GM13976 (cell line): ENCODE results near the gene ARHGEF7.

Experiments
- DNase-seq: peaks from one replicate; pipeline ENCODE4 v3.0.0; 2012; ENCODE audit warnings: low spot score
- CTCF ChIP-seq: IDR thresholded peaks from 2 replicates; pipeline ENCODE4 v1.5.1; 2012; ENCODE audit warnings: borderline replicate concordance, mild to moderate bottlenecking; ENCODE audit not compliant: insufficient read depth; ENCODE audit errors: extremely low read depth, missing control alignments, control extremely low read depth
- in situ Hi-C: fragments of 300-500 bp; cut with MboI; formaldehyde crosslinking; loops from one replicate; pipeline ENCODE4 v1.12.0; 2022; ENCODE audit warnings: low sequenced_read_pairs, mixed read lengths, inconsistent platforms; ENCODE audit not compliant: unreplicated experiment

ARHGEF7 gene

DNA sequence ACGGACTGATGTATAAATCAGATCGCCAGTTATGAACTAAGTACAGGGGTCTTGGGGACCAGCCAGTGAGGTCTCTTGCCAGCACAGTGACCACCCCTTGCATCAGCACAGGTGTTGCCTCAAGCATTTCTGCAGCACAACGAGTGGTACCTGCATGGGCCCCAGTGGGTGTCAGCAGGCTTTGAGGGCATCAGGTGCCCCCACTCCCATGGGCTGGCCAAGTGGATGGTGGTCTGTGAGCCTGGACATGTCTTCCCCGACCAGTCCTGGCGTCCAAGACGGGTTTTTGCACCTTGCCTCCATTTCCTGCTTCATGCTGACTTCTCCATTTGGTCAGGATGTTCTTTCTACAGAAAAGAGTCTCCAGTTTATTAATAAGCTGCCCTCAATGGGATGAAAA, 22.4 kb upstream of the ARHGEF7 start:
- no peak for TF ChIP-seq CTCF
- no peak for DNase-seq
- in situ Hi-C loops: no loop called here

DNA sequence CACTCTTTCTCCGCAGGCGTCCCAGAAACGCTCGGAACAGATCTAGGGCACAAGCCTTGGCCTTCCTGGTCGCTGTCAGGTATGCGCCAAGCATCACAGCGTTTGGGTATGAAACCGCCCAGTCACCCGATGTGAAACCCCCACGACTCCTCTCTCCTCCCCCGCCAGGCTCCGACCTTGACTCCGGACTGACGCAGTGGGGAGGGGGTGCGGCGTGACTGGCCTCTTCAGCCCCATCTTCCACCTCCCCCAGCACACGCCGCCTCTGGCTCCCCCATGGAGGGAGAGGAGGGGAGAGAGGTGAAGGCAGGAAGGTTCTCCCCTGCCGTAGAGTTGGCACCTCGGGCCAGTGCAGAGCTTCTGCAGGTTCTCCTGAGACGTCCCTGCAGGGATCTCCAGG, 22.0 kb upstream of the ARHGEF7 start:
- no peak for TF ChIP-seq CTCF
- no peak for DNase-seq
- in situ Hi-C loops: no loop called here

- TF ChIP-seq CTCF: no peak
- in situ Hi-C loops: no loop called here
- no peak for DNase-seq
Observed at GRCh38 chr13:111093634-111094033, 21.5 kb upstream of the ARHGEF7 start.

DNA sequence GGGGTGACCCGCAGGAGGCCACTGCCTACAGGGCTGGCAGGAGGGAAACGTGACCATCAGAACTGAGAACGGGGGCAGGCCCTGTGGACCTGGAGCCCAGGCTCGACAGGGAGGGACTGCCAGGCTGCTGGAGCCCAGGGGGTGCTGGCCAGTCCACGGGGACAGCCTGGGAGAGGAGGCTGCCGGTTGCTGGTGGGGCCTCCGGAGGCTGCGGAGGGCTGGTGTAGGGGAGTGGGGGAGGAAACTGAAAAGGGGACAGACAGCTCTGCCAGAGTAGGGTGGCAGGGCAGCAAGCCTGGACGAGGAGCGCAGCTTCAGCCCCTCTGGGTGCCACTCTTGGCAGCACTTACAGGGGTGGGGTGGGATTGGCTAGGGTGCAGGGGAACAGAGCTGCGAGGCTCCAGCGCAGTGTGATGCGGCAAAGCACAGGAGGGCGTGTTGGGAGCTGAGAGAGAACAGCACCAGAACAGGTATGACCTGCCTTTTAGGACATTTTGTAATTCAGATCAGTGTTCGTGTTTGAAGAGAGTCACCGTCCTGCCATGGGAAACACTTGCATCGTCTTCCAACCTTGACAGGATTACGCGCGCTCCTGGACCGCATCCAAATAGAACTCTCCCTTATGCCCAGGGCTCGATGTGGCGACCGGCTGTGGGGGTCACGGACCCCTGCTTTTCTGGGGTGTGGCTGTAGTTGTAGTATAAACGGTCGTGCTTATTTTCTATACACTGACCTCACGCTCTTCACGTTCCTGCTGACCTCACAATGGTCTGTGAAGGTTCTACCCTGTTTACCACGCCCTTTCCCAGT, 19.9 kb upstream of the ARHGEF7 start:
- DNase-seq: no peak
- no peak for TF ChIP-seq CTCF
- in situ Hi-C loops: no loop called here

DNA sequence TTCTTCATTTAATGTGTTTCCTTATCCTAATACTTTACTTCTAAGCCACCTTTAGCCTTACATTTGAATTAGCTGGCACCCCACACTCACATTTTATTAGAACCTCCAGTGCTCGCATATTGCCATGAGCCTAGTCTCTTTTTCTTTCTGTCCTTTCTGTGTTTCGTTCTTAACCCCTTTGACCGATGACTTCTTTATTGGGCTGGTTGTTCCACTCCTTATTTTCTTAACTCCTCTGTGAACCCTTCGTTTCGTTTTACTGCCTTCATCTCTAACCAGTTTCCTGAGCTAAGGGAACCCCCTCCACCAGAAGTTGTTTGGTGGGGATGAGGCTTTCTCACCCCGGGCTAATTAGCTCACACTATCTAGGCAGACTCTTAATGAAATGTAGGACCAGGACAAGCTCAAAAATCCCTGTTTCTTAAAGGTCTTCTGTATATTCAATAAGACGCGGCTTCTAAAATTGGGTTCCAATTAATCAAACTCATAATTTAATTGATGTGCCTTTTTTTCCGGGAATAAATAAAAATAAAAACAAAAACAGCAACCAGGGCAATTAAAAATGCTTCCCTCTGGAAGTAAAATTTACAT, 19.1 kb upstream of the ARHGEF7 start:
- TF ChIP-seq CTCF: no peak
- no peak for DNase-seq
- in situ Hi-C loops: no loop called here

DNA sequence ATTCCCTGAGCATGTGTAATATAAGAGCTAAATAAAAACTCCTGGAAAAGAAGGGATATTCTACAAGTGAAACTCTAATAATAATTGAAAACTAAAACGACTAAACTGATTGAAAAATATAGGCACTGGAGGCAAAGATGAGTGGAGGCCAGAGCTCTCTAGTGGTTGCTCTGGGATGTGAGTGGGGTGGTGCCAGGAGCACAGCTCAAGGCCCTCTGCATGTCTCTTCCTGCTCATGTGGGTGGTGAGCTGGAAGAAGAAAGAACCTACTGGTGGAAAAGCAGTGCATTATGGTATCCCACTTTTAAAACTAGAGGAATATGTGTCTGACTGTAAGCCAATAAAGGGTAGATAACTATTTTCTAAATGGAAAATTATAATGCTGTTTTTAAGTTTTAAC, 15.8 kb upstream of the ARHGEF7 start:
- no peak for TF ChIP-seq CTCF
- DNase-seq: no peak
- in situ Hi-C loops: no loop called here
